OCI-LY3 (cell line): ENCODE data around the gene CEP44.

Experiments
- H2AFZ ChIP-seq: fragments of 200-600, 300-600 bp; shearing (Covaris generic); 2 replicates; pipeline ENCODE4 v1.6.0; 2014; ENCODE audit warnings: antibody characterized with exemption, low read depth, low read length
- H3K27ac ChIP-seq: fragments of 200-600, 300-600 bp; sonication (generic); 2 replicates; pipeline ENCODE4 v1.5.1; 2014; ENCODE audit warnings: mild to moderate bottlenecking, low read length, moderate library complexity, mixed read lengths
- H3K27me3 ChIP-seq: fragments of 200-600, 300-600 bp; sonication (generic); 2 replicates; pipeline ENCODE4 v1.6.1; 2014; ENCODE audit warnings: low read depth, low read length, mixed read lengths
- H3K36me3 ChIP-seq: fragments of 200-600, 300-600 bp; sonication (generic); replicated peaks from 2 replicates; pipeline ENCODE3; 2014; ENCODE audit warnings: low read depth, low read length, mixed read lengths
- H3K4me1 ChIP-seq: fragments of 300-600, 200-600 bp; sonication (generic); 2 replicates; pipeline ENCODE4 v1.6.1; 2014; ENCODE audit warnings: low read length, mixed read lengths
- H3K4me2 ChIP-seq: fragments of 200-600, 300-600 bp; sonication (generic); 2 replicates; pipeline ENCODE4 v1.6.1; 2014; ENCODE audit warnings: low read length, mixed read lengths
- H3K4me3 ChIP-seq: fragments of 300-600, 200-600 bp; sonication (generic); 2 replicates; pipeline ENCODE4 v1.5.1; 2014; ENCODE audit warnings: antibody characterized with exemption, mild to moderate bottlenecking, low read length, moderate library complexity
- H3K79me2 ChIP-seq: fragments of 300-600, 200-600 bp; shearing (Covaris generic); 2 replicates; pipeline ENCODE4 v1.6.1; 2014; ENCODE audit warnings: mild to moderate bottlenecking, low read length, mixed read lengths
- H3K9ac ChIP-seq: fragments of 300-600, 200-600 bp; shearing (Covaris generic); 2 replicates; pipeline ENCODE4 v1.6.0; 2014; ENCODE audit warnings: mild to moderate bottlenecking, low read length, moderate library complexity
- H3K9me3 ChIP-seq: fragments of 200-600, 300-600 bp; shearing (Covaris generic); 2 replicates; pipeline ENCODE4 v1.6.1; 2014; ENCODE audit warnings: low read length, mixed read lengths; ENCODE audit not compliant: insufficient read depth
- H4K20me1 ChIP-seq: fragments of 200-600, 300-600 bp; sonication (generic); 2 replicates; pipeline ENCODE4 v1.6.1; 2016; ENCODE audit warnings: low read length, mixed read lengths; ENCODE audit not compliant: insufficient read depth
- CTCF ChIP-seq: fragments of 200-600, 300-600 bp; sonication (generic); IDR thresholded peaks from 2 replicates; pipeline ENCODE4 v1.5.1; 2014; ENCODE audit warnings: antibody characterized with exemption, low read length, low read depth
- EZH2phosphoT487 ChIP-seq: fragments of 200-600 bp; shearing (Covaris generic); IDR thresholded peaks from 2 replicates; pipeline ENCODE4 v1.6.1; 2018; ENCODE audit warnings: antibody characterized with exemption, mixed run types, low read depth

Gene CEP44

DNA sequence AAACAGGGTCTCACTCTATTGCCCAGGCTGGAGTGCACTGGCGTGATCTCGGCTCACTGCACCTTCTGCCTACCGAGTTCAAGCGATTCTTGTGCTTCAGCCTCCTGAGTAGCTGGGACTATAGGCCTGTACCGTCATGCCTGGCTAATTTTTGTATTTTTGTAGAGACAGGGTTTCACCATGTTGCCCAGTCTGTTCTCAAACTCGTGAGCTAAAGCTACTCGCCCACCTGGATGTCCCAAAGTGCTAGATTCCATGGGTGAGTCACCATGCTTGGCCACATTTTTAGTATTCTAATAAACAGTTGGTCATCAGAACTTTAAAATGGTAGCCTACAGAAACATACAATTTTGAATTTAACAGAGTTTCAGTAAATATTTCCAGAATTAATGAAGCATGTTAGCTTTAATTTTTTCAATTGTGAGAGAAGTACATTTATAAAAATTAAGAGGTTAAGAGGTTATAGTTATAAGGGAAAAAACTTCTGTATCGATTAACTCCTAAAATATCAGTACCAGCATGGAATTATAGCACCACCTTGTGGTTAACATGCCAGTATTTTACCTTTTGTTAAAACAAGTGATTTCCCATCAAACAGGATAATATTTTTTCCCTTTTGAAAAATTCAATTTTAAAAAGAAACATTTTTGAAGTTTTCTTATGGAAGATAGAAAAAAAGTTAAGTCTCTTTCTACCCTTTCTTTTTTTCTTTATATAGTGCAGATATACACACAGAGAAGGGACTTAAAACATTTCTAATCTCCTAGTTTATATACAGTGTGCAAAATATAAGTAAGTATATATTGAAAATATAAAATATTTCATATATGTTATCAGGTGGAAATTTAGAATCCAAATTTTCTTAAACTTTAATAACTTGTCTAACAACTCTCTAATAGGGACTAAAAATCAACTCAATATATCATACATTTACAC is 35.4 kb downstream of the CEP44 start:
- H3K4me3 ChIP-seq = no peak overlapping the region
- H3K27ac ChIP-seq = no peak overlapping the region
- no peak overlapping the region for H3K9ac ChIP-seq
- H2AFZ ChIP-seq = no peak overlapping the region
- no peaks in the 10 kb centered on the region for H4K20me1 ChIP-seq
- peaks cover 21% of the 10 kb centered on the region for H3K4me1 ChIP-seq
- H3K27me3 ChIP-seq = no peaks in the 10 kb centered on the region
- H3K36me3 ChIP-seq = peaks cover 9% of the 10 kb centered on the region
- H3K9me3 ChIP-seq = no peaks in the 10 kb centered on the region
- TF ChIP-seq CTCF (peak; percentile 92), EZH2phosphoT487 (no peak)
- no peaks in the 10 kb centered on the region for H3K79me2 ChIP-seq
- no peak overlapping the region for H3K4me2 ChIP-seq

GRCh38 chr4:174320494-174321199 is 36.9 kb downstream of the CEP44 start:
- no peaks in the 10 kb centered on the region for H3K79me2 ChIP-seq
- H3K4me3 ChIP-seq = no peak overlapping the region
- H3K9me3 ChIP-seq = no peaks in the 10 kb centered on the region
- TF ChIP-seq CTCF (no peak), EZH2phosphoT487 (no peak)
- no peak overlapping the region for H3K4me2 ChIP-seq
- H4K20me1 ChIP-seq = no peaks in the 10 kb centered on the region
- peaks cover 7% of the 10 kb centered on the region; the same call in 1 of the 2 replicates for H3K4me1 ChIP-seq
- no peak overlapping the region for H3K9ac ChIP-seq
- H3K27me3 ChIP-seq = no peaks in the 10 kb centered on the region
- H3K27ac ChIP-seq = no peak overlapping the region
- H3K36me3 ChIP-seq = peaks cover 4% of the 10 kb centered on the region
- no peak overlapping the region for H2AFZ ChIP-seq

DNA sequence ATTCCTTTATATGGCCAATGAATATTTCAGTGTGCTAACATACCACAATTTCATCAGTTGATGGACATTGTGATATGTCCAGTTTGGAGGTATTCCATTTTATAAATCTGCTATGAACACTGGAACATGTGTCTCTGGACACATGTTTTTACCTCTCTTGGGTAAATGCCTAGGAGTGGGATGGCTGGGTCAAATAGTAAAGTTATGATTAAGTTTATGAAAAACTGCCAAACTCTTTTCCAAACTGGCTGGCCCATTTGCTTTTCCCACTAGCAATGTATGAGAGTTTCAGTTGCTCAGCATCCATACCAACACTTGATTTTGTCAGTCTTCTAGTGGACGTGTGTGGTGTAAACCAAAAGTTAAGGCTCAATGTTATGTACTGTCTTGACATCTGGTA is 40.5 kb downstream of the CEP44 start:
- no peaks in the 10 kb centered on the region for H4K20me1 ChIP-seq
- TF ChIP-seq CTCF (no peak), EZH2phosphoT487 (no peak)
- no peak overlapping the region for H3K4me3 ChIP-seq
- no peak overlapping the region for H2AFZ ChIP-seq
- H3K36me3 ChIP-seq = no peaks in the 10 kb centered on the region
- H3K79me2 ChIP-seq = no peaks in the 10 kb centered on the region
- H3K4me1 ChIP-seq = peaks cover 10% of the 10 kb centered on the region
- H3K27ac ChIP-seq = no peak overlapping the region
- no peak overlapping the region for H3K9ac ChIP-seq
- no peak overlapping the region for H3K4me2 ChIP-seq
- no peaks in the 10 kb centered on the region for H3K9me3 ChIP-seq
- H3K27me3 ChIP-seq = no peaks in the 10 kb centered on the region

- Histone ChIP-seq H3K4me2 (no peak overlapping the region), H3K4me1 (peaks cover 10% of the 10 kb centered on the region), H2AFZ (no peak overlapping the region), H3K79me2 (no peaks in the 10 kb centered on the region), H4K20me1 (no peaks in the 10 kb centered on the region), H3K27me3 (no peaks in the 10 kb centered on the region), H3K9me3 (no peaks in the 10 kb centered on the region), H3K36me3 (no peaks in the 10 kb centered on the region), H3K27ac (no peak overlapping the region), H3K4me3 (no peak overlapping the region), H3K9ac (no peak overlapping the region)
- TF ChIP-seq CTCF (no peak), EZH2phosphoT487 (no peak)
These were observed 41.0 kb downstream of the CEP44 start for GRCh38 chr4:174324725-174325124.
